SKM-1 (cell line): Measurements from ENCODE around the gene NDUFS3.

Source experiments
- DNase-seq: peaks from one replicate; lab custom pipeline; 2025; ENCODE audit not compliant: unreplicated experiment; lab: John Stamatoyannopoulos, UW

Gene NDUFS3

GRCh38 chr11:47589977-47590861 is 11.3 kb downstream of the NDUFS3 start:
- DNase-seq, result no peak

- no peak for DNase-seq
These were observed 12.9 kb downstream of the NDUFS3 start for GRCh38 chr11:47591764-47592163.

DNA sequence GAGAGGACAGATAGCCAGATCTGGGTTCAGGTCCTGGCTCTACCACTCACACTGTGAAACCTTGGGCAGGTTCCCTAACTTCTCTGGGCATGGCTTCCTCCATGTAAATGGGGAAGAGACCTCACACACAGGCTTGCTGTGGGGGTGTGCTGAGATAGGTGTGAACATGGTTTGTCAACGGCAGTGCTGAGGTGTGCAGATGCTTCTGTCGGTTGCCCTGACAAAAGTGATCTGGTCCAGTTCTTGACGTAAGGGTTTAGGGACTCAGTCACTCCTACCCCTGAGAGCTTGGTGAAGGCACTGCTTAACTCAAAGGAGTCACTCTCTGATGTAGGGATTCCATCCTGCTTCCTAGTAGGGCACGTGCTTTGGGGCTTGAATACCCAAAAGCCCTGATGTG is 13.4 kb downstream of the NDUFS3 start:
- no peak for DNase-seq

GRCh38 chr11:47592970-47593369 is 14.1 kb downstream of the NDUFS3 start:
- DNase-seq, result no peak

DNA sequence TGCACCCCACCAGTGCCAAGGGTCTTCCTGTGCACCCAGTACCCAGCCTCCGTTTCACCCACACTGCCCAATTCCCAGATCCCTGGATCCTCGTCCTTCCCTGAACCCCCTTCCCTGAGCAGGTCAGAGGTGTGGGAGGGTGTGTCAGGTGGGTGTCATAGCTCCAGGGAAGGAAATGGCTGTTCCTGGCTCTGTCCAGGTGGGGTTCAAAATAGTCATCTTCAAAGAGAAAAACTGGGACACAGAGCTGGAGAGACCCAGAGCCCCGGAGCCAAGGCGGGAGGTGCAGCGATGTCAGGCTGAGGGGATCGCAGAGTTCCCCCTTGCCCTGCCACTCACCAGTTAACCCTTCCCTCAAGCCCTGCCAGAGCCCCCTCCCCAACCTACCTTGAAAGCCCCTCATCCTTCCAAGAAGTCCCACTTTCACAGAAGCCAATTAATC is 14.6 kb downstream of the NDUFS3 start:
- no peak for DNase-seq

DNA sequence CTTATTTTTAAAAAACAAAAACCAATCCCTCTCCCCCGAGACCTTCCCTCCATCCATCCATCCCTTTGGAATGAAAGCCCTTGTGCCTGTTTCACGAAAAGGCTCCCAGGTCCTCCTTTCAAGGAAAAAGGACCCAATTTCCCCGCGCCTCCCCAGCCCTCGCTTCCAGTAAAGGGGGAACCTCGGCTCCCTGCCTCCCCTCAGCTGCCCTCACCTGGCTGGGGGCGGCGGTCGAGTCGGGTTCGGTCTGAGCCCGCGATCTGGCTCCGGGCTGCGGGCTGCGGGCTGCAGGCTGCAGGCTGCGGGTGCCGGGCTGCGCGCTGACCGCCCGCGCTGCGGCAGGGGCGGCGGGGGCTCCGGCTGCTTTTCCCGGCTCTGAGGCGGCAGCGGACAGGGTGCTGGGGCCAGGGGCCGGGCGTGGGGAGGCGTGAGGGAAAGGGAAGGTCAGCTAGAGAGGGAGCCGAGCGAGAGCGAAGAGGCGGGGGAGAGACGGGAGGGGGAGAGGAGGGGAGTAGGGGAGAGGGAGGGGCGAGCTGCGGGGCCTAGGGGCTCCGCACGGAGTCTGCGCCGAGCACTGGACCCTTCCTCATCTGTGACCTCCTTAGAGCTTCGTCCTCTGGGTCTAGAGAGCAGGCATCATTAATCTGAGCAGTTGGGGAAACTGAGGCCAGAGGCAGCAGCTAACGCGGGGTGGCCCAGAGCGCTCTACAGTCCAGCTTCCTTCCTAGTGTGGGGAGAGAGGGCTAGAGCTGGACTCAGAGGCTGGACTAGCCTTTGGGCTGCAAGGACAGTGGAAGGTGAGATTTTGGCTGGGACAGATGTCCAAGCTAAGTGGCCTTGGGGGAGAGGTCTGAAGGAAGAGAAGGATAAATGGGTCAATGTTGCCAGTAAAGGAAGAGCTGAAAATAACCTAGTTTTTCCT is 15.3 kb downstream of the NDUFS3 start, which contains the start of gene C1QTNF4:
TSS of gene C1QTNF4 (minus strand) at position 478 of the 922 bp plus-strand sequence. CDS start 3,601 bp downstream, outside the sequence.
- DNase-seq, result no peak

DNA sequence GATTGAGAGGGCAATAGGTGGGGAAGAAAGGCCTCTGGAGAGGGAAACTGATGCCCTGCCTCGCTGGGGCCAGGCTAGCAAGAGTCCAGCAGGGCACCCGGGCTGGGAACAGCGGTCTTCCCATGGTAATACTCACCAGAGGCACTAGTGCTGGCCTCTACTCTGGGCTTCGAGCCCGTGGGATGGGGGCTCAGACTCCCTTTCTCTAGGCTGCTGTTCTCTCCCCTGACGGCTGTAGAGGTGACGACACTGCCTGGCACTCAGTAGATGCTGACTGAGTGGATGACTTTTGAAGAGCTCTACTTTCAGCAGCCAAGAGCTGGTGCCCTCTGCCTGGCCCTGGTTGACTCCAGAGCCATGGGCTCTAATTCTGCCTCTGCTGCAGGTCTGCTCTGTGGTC is 16.2 kb downstream of the NDUFS3 start:
- DNase-seq, result no peak

- DNase-seq, result no peak
These were observed 17.1 kb downstream of the NDUFS3 start for GRCh38 chr11:47595967-47596366.

GRCh38 chr11:47599902-47600301 is 21.0 kb downstream of the NDUFS3 start:
- DNase-seq, result no peak

DNA sequence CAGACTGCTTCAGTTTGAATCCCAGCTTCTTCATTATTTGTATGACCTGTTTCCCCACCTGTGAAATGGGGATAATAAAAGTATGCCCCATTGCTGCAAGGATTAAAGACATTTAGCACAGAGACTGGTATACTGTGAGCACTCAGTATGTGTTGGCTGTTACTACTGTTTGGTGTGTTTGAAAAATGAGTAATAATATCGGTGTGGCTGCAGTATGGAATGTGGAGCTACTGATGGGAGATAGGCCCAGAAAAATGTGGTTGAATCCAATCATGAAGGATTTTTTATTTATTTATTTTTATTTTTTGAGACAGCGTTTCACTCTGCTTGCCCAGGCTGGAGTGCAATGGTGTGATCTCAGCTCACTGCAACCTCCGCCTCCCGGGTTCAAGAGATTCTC is 24.4 kb downstream of the NDUFS3 start:
- no peak for DNase-seq

DNA sequence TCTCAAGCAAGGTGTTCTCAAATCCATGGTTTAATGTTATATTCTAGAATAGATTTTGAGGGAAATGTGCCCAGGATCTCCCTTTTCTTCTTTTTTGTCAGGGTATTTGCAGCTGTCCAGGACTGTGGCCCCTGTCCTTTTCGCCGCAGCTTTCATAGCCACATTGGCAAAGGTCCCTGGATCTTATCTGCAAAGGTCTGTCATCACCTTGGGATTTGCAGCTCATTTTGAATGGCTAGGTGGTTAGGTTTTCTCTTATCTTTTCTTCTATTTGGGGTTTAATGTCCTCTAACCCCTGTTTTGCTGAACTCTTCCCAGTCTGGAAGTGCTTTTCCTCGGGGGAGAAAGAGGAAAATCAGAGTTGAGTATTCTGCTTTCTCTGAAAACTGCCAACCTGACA is 27.0 kb downstream of the NDUFS3 start:
- DNase-seq, result no peak

DNA sequence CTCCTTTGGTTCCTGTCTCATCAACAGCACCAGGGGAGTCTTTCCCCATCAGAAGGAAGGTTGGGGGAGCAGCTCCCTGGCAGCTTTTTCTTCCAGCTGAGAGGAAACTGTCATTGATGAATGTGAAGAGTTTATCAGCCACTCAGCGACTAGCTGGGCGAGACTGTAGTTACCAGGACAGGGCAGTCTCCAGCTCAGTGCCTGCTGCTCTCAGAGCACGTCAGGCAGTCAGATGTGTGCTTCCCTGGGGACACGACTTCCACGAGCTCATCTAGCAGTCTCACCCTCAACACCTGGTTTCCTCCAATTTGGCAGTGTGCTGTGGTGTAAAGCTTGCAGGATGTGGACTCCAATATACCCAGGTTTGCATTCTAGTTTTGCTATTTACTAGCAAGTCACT is 27.9 kb downstream of the NDUFS3 start:
- DNase-seq, result no peak

GRCh38 chr11:47607380-47607779 is 28.5 kb downstream of the NDUFS3 start:
- DNase-seq, result no peak

DNA sequence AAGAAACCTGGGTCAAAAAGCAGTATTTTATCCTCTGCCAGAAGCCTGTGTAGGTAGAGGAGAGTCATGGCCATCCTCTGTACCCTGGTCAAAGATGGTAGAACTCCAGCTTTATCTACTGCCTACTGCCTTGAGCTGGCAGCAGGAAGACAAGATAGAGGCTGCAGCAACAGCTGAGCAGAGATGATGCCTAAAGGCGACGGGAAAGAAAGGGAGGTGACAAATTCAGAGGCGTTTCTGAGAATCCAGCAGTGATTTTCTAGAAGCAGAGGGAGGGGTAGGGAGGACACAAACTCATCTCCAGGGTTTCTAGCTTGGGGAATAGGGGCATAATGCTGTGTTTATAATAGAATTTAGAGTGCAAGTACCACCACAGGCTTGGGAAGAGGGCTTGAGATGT is 30.8 kb downstream of the NDUFS3 start:
- no peak for DNase-seq

GRCh38 chr11:47611348-47611794 is 32.5 kb downstream of the NDUFS3 start:
- DNase-seq, result peak; percentile 62

- DNase-seq, result no peak
These were observed 36.4 kb downstream of the NDUFS3 start for GRCh38 chr11:47615249-47615648.

- DNase-seq, result no peak
These were observed 38.0 kb downstream of the NDUFS3 start for GRCh38 chr11:47616726-47617416.

DNA sequence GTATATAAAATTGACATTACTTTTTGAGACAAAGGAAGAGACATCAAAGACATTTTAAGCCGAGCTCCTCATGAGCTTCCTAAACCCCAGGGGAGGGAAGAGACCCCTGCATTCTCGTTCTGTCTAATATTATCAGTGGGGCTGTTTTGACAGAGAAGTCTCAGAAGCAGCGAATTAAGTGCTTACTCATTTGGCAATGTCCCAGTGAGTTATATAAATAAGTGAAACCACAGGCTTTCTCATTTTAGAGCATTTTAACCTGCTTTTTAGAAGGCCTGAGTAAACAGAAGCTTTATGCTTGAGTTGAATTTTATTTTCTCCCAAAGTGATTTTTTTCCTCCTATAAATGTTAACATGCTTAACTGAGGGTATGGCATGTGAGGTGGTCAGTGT is 38.5 kb downstream of the NDUFS3 start:
- no peak for DNase-seq

DNA sequence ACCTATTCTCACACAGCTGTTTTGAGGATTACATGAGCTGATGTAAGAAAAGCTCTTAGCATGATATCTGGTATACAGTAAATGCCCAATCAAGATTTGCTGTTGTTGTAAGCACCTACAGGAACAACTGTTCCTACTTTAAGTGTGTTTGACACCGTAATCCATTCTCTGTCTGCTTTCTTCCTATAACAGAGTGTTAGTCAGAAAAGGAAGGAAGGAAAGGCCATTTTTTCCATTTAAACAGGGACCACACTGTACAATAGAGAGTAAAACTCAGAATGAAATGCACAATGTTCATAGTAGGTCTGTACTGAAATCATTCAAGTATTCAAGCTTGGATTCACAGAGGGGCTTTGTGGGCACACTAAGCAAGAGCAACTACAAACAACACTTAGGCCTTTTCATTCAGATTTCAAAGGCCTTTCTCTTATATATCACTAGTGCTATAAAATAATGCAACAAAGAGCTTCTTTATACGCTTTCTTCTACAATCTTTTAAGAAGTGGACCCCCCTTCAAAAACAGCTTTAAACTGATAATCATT is 42.0 kb downstream of the NDUFS3 start:
- DNase-seq, result no peak

DNA sequence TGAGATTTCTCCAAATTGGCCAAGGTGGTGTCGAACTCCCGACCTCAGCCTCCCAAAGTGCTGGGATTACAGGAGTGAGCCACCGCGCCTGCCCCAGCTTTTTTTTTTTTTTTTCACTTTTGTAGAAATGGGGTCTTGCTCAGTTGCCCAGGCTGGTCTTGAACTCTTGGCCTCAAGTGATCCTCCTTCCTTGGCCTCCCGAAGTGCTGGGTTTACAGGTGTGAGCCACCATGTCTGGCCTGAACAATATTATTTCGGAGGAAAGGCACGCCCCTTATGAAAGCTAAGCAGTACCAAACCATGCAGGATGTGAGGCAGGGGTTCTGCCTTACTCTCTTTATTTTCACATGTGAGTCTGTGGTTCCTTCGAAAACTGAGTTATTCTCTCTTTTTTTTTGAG is 47.4 kb downstream of the NDUFS3 start:
- DNase-seq, result no peak

DNA sequence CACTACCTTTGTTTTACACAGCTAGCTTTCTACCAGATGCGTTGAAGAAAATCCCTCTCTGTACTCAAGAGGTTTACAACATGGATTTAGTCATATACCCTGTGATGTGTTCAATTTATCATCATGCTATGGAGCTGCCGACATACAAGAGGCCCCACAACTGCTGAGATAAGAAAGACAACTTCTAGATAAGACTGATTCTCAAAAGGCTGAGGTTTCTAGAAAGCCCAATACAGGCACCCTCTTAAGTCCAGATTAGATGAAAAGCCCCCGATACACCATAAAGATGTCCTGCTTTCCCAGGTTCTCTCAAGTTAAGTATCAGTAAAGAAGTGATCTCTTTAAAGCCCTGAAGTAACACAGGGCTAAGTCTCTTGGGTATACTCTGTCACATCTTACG is 49.2 kb downstream of the NDUFS3 start:
- no peak for DNase-seq
